ENCODE data around the gene GARIN5B. TPM values are rescaled to one million over a fixed set of nuclear protein-coding genes. Genes with fewer than 3 reads are reported as not detected.

The GARIN5B gene
- total RNA-seq, 1 experiment from 2014 or later: not detected

DNA sequence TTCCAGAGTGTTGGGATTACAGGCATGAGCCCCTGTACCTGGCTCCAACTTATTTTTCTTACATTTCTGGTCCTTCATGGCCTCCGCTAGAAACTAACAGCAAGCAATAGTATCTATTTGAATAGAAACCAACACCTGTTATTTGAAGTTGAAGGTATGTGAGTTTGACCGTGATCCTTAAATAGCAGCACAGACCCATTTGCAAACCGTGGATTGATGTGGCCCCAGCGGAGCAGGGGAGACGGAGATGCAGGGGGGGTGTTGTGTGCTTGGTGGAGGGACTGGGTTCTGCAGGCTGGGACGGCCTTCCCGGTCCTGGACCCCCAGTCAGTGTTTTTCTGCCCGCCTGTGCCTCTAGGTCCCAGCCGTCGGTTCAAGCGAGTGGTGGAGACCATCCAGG is 54.8 kb downstream of the GARIN5B start:
- H3K4me1 Mint-ChIP-seq (ENCODE audit: low read depth, unreplicated experiment): no peaks in the 10 kb centered on the region
- no peak overlapping the region for H3K4me3 Mint-ChIP-seq (ENCODE audit: low read depth, unreplicated experiment)
- no peaks in the 10 kb centered on the region for H3K9me3 Mint-ChIP-seq (ENCODE audit: low read depth, unreplicated experiment)
- no peaks in the 10 kb centered on the region for H3K27me3 Mint-ChIP-seq (ENCODE audit: unreplicated experiment)
- TF ChIP-seq, protein P1, sequence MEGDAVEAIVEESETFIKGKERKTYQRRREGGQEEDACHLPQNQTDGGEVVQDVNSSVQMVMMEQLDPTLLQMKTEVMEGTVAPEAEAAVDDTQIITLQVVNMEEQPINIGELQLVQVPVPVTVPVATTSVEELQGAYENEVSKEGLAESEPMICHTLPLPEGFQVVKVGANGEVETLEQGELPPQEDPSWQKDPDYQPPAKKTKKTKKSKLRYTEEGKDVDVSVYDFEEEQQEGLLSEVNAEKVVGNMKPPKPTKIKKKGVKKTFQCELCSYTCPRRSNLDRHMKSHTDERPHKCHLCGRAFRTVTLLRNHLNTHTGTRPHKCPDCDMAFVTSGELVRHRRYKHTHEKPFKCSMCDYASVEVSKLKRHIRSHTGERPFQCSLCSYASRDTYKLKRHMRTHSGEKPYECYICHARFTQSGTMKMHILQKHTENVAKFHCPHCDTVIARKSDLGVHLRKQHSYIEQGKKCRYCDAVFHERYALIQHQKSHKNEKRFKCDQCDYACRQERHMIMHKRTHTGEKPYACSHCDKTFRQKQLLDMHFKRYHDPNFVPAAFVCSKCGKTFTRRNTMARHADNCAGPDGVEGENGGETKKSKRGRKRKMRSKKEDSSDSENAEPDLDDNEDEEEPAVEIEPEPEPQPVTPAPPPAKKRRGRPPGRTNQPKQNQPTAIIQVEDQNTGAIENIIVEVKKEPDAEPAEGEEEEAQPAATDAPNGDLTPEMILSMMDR (IDR thresholded peaks at IDR 0.05; ENCODE audit: unreplicated experiment): no peak
- no TSS peak for BruUV-seq (replicated peaks)
- CTCF ChIA-PET: interaction anchor here (0.6 kb wide), 1 partner anchor 97 kb away, joined by 3 read pairs; no protein-coding TSS in a partner anchor
- no peak for DNase-seq
- H3K36me3 Mint-ChIP-seq (ENCODE audit: insufficient read depth, unreplicated experiment): no peaks in the 10 kb centered on the region
- H3K27ac Mint-ChIP-seq (ENCODE audit: unreplicated experiment): no peak overlapping the region
- intact Hi-C loops (cut with micrococcal nuclease; ENCODE audit: unreplicated experiment): no loop called here

GRCh38 chr19:55306712-55307111 is 56.3 kb downstream of the GARIN5B start:
- H3K27me3 Mint-ChIP-seq (ENCODE audit: unreplicated experiment): no peaks in the 10 kb centered on the region
- BruUV-seq (replicated peaks): no TSS peak
- H3K9me3 Mint-ChIP-seq (ENCODE audit: low read depth, unreplicated experiment): no peaks in the 10 kb centered on the region
- TF ChIP-seq, protein P1 (IDR thresholded peaks at IDR 0.05; ENCODE audit: unreplicated experiment): no peak
- intact Hi-C loops (cut with micrococcal nuclease; ENCODE audit: unreplicated experiment): no loop called here
- peaks cover 4% of the 10 kb centered on the region for H3K36me3 Mint-ChIP-seq (ENCODE audit: insufficient read depth, unreplicated experiment)
- DNase-seq: no peak
- peaks cover 4% of the 10 kb centered on the region for H3K4me1 Mint-ChIP-seq (ENCODE audit: low read depth, unreplicated experiment)
- H3K27ac Mint-ChIP-seq (ENCODE audit: unreplicated experiment): no peak overlapping the region
- H3K4me3 Mint-ChIP-seq (ENCODE audit: low read depth, unreplicated experiment): no peak overlapping the region
- CTCF ChIA-PET: no interaction called here

DNA sequence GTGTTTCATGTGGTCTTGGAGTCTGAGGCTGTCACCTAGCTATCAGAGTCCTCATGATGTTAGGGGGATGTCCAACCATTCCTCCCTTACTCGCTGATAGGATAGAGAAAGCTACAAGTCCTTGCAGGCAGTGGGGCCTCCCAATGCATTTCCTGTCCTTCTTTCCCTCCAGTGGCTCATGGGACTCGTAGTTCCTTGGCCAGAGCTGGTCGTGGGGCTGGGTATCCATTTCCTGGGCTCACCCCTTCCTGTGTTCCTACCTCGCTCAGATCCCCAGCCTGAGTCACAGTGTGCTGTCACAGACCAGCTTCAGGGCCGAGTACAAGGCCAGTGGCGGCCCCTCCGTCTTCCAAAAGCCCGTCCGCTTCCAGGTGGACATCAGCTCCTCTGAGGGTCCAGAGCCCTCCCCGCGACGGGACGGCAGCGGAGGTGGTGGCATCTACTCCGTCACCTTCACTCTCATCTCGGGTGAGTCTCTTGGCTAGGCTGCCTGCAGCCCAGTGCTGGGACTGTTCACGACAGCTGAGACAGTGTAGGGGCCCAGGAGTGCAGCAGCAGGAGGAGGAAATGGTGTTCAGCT is 57.0 kb downstream of the GARIN5B start:
- DNase-seq: no peak
- Mint-ChIP-seq H3K27ac (ENCODE audit: unreplicated experiment) (no peak overlapping the region), H3K4me3 (ENCODE audit: low read depth, unreplicated experiment) (no peak overlapping the region), H3K27me3 (ENCODE audit: unreplicated experiment) (peaks cover 6% of the 10 kb centered on the region), H3K4me1 (ENCODE audit: low read depth, unreplicated experiment) (peaks cover 10% of the 10 kb centered on the region), H3K36me3 (ENCODE audit: insufficient read depth, unreplicated experiment) (peaks cover 11% of the 10 kb centered on the region), H3K9me3 (ENCODE audit: low read depth, unreplicated experiment) (no peaks in the 10 kb centered on the region)
- BruUV-seq (replicated peaks): no TSS peak
- CTCF ChIA-PET: no interaction called here
- intact Hi-C loops (cut with micrococcal nuclease; ENCODE audit: unreplicated experiment): no loop called here
- TF ChIP-seq, protein P1 (IDR thresholded peaks at IDR 0.05; ENCODE audit: unreplicated experiment): no peak

DNA sequence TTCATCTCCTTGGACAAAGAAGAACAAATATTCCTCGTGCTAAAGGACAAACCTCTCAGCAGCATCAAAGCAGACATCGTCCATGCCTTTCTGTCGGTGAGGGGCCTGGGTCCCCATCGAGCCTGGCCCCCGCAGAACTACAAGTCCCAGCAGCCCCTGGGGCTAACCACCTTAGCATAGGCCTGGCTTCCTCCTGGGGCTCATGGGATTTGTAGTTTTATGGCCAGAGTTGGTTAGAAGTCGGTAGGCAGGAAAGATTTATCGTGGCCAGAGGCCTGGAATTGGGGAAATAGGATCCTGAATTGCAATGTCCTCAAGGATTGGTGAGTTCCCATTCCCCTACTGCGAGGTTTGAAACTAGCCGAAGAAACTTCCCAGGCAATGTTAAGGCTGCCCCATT is 57.6 kb downstream of the GARIN5B start:
- intact Hi-C loops (cut with micrococcal nuclease; ENCODE audit: unreplicated experiment): no loop called here
- H3K27me3 Mint-ChIP-seq (ENCODE audit: unreplicated experiment): peaks cover 11% of the 10 kb centered on the region

More for the DNA sequence above, 57.6 kb downstream of the GARIN5B start:
- Mint-ChIP-seq H3K4me3 (ENCODE audit: low read depth, unreplicated experiment) (no peak overlapping the region), H3K36me3 (ENCODE audit: insufficient read depth, unreplicated experiment) (peaks cover 11% of the 10 kb centered on the region), H3K9me3 (ENCODE audit: low read depth, unreplicated experiment) (no peaks in the 10 kb centered on the region), H3K4me1 (ENCODE audit: low read depth, unreplicated experiment) (peaks cover 10% of the 10 kb centered on the region), H3K27ac (ENCODE audit: unreplicated experiment) (no peak overlapping the region)
- peak; percentile 56 for DNase-seq
- CTCF ChIA-PET: no interaction called here
- TF ChIP-seq, protein P1 (IDR thresholded peaks at IDR 0.05; ENCODE audit: unreplicated experiment): no peak
- no TSS peak for BruUV-seq (replicated peaks)
